WTC11 (cell line): Measurements from ENCODE around the gene RPS21. TPM values are rescaled to one million over a fixed set of nuclear protein-coding genes. Genes with fewer than 3 reads are reported as not detected.

ENCODE experiments used
- ATAC-seq: fragments of 200-7000 bp; cut with Tn5 transposase; 2 replicates; pipeline ENCODE4 v1.10.0; 2021; ENCODE audit warnings: mild to moderate bottlenecking, moderate library complexity
- CTCF ChIA-PET: fragments of 300-600 bp; sonication (Branson Sonifier 250); formaldehyde crosslinking; loops from one replicate; lab custom pipeline; 2021; ENCODE audit warnings: antibody characterized with exemption; lab: Charles Lee
- POLR2A ChIA-PET: fragments of 350-600 bp; sonication (Branson Sonifier 250); formaldehyde crosslinking; loops from one replicate; lab custom pipeline; 2021; ENCODE audit warnings: antibody characterized with exemption; lab: Charles Lee
- DNase-seq: peaks from one replicate; pipeline ENCODE4 v3.0.0; 2021; ENCODE audit warnings: low spot score
- H3K27ac Mint-ChIP-seq: 2 replicates; pipeline ENCODE4 v1.8.0; 2021; ENCODE audit warnings: mixed read lengths
- H3K27me3 Mint-ChIP-seq: 2 replicates; pipeline ENCODE4 v1.8.0; 2021; ENCODE audit warnings: low read depth, mild to moderate bottlenecking, moderate library complexity, mixed read lengths
- H3K36me3 Mint-ChIP-seq: 2 replicates; pipeline ENCODE4 v1.8.0; 2021; ENCODE audit warnings: mixed read lengths
- H3K4me1 Mint-ChIP-seq: 2 replicates; pipeline ENCODE4 v1.8.0; 2022; ENCODE audit warnings: mixed read lengths
- H3K4me3 Mint-ChIP-seq: 2 replicates; pipeline ENCODE4 v1.8.0; 2021; ENCODE audit warnings: mild to moderate bottlenecking, moderate library complexity, mixed read lengths
- H3K9me3 Mint-ChIP-seq: 2 replicates; pipeline ENCODE4 v1.8.0; 2021; ENCODE audit warnings: mixed read lengths
- ESRRA ChIP-seq: sonication (generic); formaldehyde crosslinking; IDR thresholded peaks from 2 replicates; pipeline ENCODE4 v1.8.1; 2022; ENCODE audit warnings: mild to moderate bottlenecking, missing genetic modification reagents, borderline replicate concordance
- FOXK1 ChIP-seq: sonication (generic); formaldehyde crosslinking; IDR thresholded peaks from 2 replicates; pipeline ENCODE4 v1.8.0; 2022; ENCODE audit warnings: mild to moderate bottlenecking, moderate library complexity, missing genetic modification reagents
- JAZF1 ChIP-seq: fragments of 250-450 bp; sonication (Bioruptor Pico); IDR thresholded peaks from 2 replicates; pipeline ENCODE4 v1.9.0; 2021; ENCODE audit warnings: moderate library complexity, mild to moderate bottlenecking, inconsistent platforms
- JUN ChIP-seq: sonication (generic); formaldehyde crosslinking; IDR thresholded peaks from 2 replicates; pipeline ENCODE4 v1.8.0; 2023; ENCODE audit warnings: mild to moderate bottlenecking, missing genetic modification reagents
- NFATC4 ChIP-seq: fragments of 250-450 bp; sonication (Bioruptor Pico); IDR thresholded peaks from 2 replicates; pipeline ENCODE4 v1.9.0; 2021; ENCODE audit warnings: mild to moderate bottlenecking
- NFYB ChIP-seq: sonication (generic); formaldehyde crosslinking; conservative IDR thresholded peaks from 2 replicates; pipeline ENCODE4 v1.8.0; 2022; ENCODE audit warnings: low read depth, missing genetic modification reagents
- SMAD3 ChIP-seq: sonication (generic); formaldehyde crosslinking; IDR thresholded peaks from 2 replicates; pipeline ENCODE4 v1.8.0; 2022; ENCODE audit warnings: missing genetic modification reagents, mild to moderate bottlenecking, borderline replicate concordance
- TEAD1 ChIP-seq: sonication (generic); formaldehyde crosslinking; IDR thresholded peaks from 2 replicates; pipeline ENCODE4 v1.8.0; 2022; ENCODE audit warnings: mild to moderate bottlenecking, missing genetic modification reagents
- TP53 ChIP-seq: sonication (generic); formaldehyde crosslinking; IDR thresholded peaks from 2 replicates; pipeline ENCODE4 v1.8.1; 2023; ENCODE audit warnings: mild to moderate bottlenecking, missing genetic modification reagents
- ZBTB21 ChIP-seq: sonication (generic); formaldehyde crosslinking; IDR thresholded peaks from 2 replicates; pipeline ENCODE4 v1.8.1; 2023; ENCODE audit warnings: mild to moderate bottlenecking, missing genetic modification reagents, borderline replicate concordance
- ZNF219 ChIP-seq: sonication (generic); formaldehyde crosslinking; IDR thresholded peaks from 2 replicates; pipeline ENCODE4 v1.8.0; 2023; ENCODE audit warnings: missing genetic modification reagents, mild to moderate bottlenecking, borderline replicate concordance
- total RNA-seq: library from RNA; stranded (reverse); gene quantifications from 3 replicates; pipeline ENCODE4 v1.2.3, GENCODE V29; 2021
- TF ChIP-seq, protein P1 (sequence below): fragments of 250-450 bp; sonication (Bioruptor Pico); IDR thresholded peaks from 2 replicates; pipeline ENCODE4 v1.9.0; 2021; ENCODE audit warnings: mild to moderate bottlenecking
- TF ChIP-seq, protein P2 (sequence below): sonication (generic); formaldehyde crosslinking; IDR thresholded peaks from 2 replicates; pipeline ENCODE4 v1.8.0; 2022; ENCODE audit warnings: mild to moderate bottlenecking, missing genetic modification reagents
- TF ChIP-seq, protein P3 (sequence below): sonication (generic); formaldehyde crosslinking; IDR thresholded peaks from 2 replicates; pipeline ENCODE4 v1.8.1; 2022; ENCODE audit warnings: low read depth, missing genetic modification reagents, borderline replicate concordance
- TF ChIP-seq, protein P4 (sequence below): sonication (generic); formaldehyde crosslinking; conservative IDR thresholded peaks from 2 replicates; pipeline ENCODE4 v1.8.1; 2023; ENCODE audit warnings: mild to moderate bottlenecking, low read depth, missing genetic modification reagents, moderate library complexity
- TF ChIP-seq, protein P5 (sequence below): sonication (generic); formaldehyde crosslinking; IDR thresholded peaks from 2 replicates; pipeline ENCODE4 v1.8.0; 2022; ENCODE audit warnings: missing genetic modification reagents

RPS21 gene
- total RNA-seq, 1 experiment from 2014 or later: 2,016 TPM

DNA sequence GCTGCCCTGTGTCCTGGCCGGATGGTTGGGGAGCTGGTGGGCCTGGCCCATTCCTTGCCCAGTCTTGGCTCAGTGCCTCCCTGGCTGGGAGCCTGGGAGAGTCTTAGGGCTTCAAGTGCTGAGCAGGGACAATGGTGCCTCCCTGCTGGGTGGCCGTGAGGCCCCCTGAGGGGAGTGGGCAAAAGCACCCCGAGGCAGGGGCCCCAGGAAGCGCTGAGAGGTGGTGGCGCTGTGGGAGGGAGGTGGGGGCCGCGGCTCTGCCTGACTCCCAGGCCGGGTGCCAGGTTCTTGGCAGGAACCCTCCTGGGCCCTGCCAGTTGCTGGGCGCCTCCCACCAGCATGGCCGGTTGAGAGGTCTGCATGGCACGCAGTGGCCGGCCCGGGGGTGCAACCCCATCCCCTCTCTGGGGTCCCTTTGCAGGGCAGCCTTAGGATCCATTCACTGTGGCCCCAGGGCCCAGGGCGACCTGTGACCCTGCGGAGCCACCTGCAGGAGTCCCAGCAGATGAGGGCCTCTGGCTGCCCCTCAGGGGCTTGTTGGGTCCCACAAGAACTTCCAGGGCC, 9.2 kb upstream of the RPS21 start (continued):
- TF ChIP-seq, protein P1, sequence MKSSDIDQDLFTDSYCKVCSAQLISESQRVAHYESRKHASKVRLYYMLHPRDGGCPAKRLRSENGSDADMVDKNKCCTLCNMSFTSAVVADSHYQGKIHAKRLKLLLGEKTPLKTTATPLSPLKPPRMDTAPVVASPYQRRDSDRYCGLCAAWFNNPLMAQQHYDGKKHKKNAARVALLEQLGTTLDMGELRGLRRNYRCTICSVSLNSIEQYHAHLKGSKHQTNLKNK (CRISPR knock-in tag): no peak
- TF ChIP-seq ZBTB21: no peak
- TF ChIP-seq, protein P2, sequence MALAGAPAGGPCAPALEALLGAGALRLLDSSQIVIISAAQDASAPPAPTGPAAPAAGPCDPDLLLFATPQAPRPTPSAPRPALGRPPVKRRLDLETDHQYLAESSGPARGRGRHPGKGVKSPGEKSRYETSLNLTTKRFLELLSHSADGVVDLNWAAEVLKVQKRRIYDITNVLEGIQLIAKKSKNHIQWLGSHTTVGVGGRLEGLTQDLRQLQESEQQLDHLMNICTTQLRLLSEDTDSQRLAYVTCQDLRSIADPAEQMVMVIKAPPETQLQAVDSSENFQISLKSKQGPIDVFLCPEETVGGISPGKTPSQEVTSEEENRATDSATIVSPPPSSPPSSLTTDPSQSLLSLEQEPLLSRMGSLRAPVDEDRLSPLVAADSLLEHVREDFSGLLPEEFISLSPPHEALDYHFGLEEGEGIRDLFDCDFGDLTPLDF (CRISPR knock-in tag): no peak
- TF ChIP-seq ZNF219: no peak
- TF ChIP-seq, protein P3, sequence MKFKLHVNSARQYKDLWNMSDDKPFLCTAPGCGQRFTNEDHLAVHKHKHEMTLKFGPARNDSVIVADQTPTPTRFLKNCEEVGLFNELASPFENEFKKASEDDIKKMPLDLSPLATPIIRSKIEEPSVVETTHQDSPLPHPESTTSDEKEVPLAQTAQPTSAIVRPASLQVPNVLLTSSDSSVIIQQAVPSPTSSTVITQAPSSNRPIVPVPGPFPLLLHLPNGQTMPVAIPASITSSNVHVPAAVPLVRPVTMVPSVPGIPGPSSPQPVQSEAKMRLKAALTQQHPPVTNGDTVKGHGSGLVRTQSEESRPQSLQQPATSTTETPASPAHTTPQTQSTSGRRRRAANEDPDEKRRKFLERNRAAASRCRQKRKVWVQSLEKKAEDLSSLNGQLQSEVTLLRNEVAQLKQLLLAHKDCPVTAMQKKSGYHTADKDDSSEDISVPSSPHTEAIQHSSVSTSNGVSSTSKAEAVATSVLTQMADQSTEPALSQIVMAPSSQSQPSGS (CRISPR knock-in tag): no peak
- TF ChIP-seq, all 79 proteins: peak for 0

DNA sequence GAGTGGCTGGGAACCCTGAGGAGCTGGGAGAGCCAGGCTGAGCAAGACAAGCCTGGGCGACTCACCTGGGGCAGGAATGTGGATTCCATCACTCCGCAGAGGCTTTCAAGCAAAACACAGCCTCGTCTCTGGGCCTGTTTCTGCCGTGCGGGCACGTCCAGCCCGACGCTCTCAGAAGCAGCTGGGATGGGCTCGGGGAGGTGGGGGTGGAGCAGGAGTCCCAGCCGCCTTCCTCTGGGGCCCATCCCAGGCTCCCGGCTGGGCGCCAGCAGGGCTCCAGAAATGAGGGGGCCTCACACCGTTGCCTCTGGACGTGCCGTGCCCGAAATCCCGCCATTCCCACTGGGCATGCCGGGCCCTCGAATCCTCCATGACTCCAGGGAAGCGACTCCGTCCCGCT, 8.7 kb upstream of the RPS21 start:
- CTCF ChIA-PET: interaction anchor here (1.2 to 7.4 kb wide), 3 partner anchors 12 to 76 kb away, joined by 4 to 89 read pairs (median 5); partner anchors contain the start of genes ADRM1 and LAMA5
- peak overlapping the region; percentile 57; the same call in 1 of the 2 replicates for H3K27ac Mint-ChIP-seq
- no peak for DNase-seq

More for the DNA sequence above, 8.7 kb upstream of the RPS21 start:
- no peak overlapping the region for H3K4me3 Mint-ChIP-seq
- H3K9me3 Mint-ChIP-seq: peaks cover 7% of the 10 kb centered on the region
- peaks cover 10% of the 10 kb centered on the region for H3K36me3 Mint-ChIP-seq
- TF ChIP-seq NFATC4 (CRISPR knock-in tag) (no peak), ZNF219 (no peak), NFYB (CRISPR knock-in tag) (no peak), TEAD1 (CRISPR knock-in tag) (no peak), ESRRA (CRISPR knock-in tag) (no peak), TP53 (CRISPR knock-in tag) (no peak), SMAD3 (no peak), FOXK1 (CRISPR knock-in tag) (no peak), JUN (no peak), JAZF1 (CRISPR knock-in tag) (no peak)
- TF ChIP-seq, protein P4, sequence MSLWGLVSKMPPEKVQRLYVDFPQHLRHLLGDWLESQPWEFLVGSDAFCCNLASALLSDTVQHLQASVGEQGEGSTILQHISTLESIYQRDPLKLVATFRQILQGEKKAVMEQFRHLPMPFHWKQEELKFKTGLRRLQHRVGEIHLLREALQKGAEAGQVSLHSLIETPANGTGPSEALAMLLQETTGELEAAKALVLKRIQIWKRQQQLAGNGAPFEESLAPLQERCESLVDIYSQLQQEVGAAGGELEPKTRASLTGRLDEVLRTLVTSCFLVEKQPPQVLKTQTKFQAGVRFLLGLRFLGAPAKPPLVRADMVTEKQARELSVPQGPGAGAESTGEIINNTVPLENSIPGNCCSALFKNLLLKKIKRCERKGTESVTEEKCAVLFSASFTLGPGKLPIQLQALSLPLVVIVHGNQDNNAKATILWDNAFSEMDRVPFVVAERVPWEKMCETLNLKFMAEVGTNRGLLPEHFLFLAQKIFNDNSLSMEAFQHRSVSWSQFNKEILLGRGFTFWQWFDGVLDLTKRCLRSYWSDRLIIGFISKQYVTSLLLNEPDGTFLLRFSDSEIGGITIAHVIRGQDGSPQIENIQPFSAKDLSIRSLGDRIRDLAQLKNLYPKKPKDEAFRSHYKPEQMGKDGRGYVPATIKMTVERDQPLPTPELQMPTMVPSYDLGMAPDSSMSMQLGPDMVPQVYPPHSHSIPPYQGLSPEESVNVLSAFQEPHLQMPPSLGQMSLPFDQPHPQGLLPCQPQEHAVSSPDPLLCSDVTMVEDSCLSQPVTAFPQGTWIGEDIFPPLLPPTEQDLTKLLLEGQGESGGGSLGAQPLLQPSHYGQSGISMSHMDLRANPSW (CRISPR knock-in tag): no peak
- TF ChIP-seq, protein P5, sequence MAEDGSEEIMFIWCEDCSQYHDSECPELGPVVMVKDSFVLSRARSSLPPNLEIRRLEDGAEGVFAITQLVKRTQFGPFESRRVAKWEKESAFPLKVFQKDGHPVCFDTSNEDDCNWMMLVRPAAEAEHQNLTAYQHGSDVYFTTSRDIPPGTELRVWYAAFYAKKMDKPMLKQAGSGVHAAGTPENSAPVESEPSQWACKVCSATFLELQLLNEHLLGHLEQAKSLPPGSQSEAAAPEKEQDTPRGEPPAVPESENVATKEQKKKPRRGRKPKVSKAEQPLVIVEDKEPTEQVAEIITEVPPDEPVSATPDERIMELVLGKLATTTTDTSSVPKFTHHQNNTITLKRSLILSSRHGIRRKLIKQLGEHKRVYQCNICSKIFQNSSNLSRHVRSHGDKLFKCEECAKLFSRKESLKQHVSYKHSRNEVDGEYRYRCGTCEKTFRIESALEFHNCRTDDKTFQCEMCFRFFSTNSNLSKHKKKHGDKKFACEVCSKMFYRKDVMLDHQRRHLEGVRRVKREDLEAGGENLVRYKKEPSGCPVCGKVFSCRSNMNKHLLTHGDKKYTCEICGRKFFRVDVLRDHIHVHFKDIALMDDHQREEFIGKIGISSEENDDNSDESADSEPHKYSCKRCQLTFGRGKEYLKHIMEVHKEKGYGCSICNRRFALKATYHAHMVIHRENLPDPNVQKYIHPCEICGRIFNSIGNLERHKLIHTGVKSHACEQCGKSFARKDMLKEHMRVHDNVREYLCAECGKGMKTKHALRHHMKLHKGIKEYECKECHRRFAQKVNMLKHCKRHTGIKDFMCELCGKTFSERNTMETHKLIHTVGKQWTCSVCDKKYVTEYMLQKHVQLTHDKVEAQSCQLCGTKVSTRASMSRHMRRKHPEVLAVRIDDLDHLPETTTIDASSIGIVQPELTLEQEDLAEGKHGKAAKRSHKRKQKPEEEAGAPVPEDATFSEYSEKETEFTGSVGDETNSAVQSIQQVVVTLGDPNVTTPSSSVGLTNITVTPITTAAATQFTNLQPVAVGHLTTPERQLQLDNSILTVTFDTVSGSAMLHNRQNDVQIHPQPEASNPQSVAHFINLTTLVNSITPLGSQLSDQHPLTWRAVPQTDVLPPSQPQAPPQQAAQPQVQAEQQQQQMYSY (CRISPR knock-in tag): no peak
- ATAC-seq: peak; percentile 7
- no peaks in the 10 kb centered on the region for H3K27me3 Mint-ChIP-seq
- peaks cover 26% of the 10 kb centered on the region for H3K4me1 Mint-ChIP-seq
- POLR2A ChIA-PET: interaction anchor here (0.6 to 4.0 kb wide), 2 partner anchors 12 to 1064 kb away, joined by 5 to 29 read pairs; partner anchors contain the start of gene LAMA5
